ENCODE measurements around the gene SLC34A2.

GRCh38 chr4:25635501-25635900, 20.1 kb upstream of the SLC34A2 start:
- TF ChIP-seq POLR2AphosphoS5 (IDR thresholded peaks at IDR 0.05), result no peak
- TF ChIP-seq CTCF (IDR thresholded peaks at IDR 0.05), result no peak
- no peak for TF ChIP-seq POLR2A (IDR thresholded peaks at IDR 0.05)
- TF ChIP-seq EP300 (IDR thresholded peaks at IDR 0.05), result no peak

All from stomach (tissue), 4 donors.